ENCODE measurements around the gene CXCL1. TPM values are rescaled to one million over a fixed set of nuclear protein-coding genes. Genes with fewer than 3 reads are reported as not detected.

Gene CXCL1
- total RNA-seq, 1 donor from 2014 or later = 8.2 TPM

- DNase-seq (peak; percentile 70), ATAC-seq (peak; percentile 61)
- no peaks in the 10 kb centered on the region for H3K36me3 ChIP-seq
- TF ChIP-seq CTCF (IDR thresholded peaks at IDR 0.05) = peak; percentile 15
- H3K27me3 ChIP-seq = no peaks in the 10 kb centered on the region
- intact Hi-C loops (cut with DNase I) = no loop called here
- H3K4me1 ChIP-seq = peaks cover 10% of the 10 kb centered on the region
- no peaks in the 10 kb centered on the region for H3K9me3 ChIP-seq
- no peak within 1 kb of the TSS for H3K27ac ChIP-seq
- H3K4me3 ChIP-seq = no peak within 1 kb of the TSS
Measured at GRCh38 chr4:73853246-73853704, 15.9 kb upstream of the CXCL1 start, which contains the start of gene PF4V1. PF4V1 (plus strand) TSS chr4:73853296; CDS start chr4:73853363, 67 bp downstream.

GRCh38 chr4:73853718-73854473 is 15.3 kb upstream of the CXCL1 start:
- no peak for TF ChIP-seq CTCF (IDR thresholded peaks at IDR 0.05)
- ATAC-seq = peak; percentile 31
- no peak overlapping the region for H3K4me3 ChIP-seq

GRCh38 chr4:73855406-73855805 is 13.8 kb upstream of the CXCL1 start:
- peaks cover 16% of the 10 kb centered on the region for H3K4me1 ChIP-seq
- no peaks in the 10 kb centered on the region for H3K9me3 ChIP-seq
- H3K27ac ChIP-seq = no peak overlapping the region
- intact Hi-C loops (cut with DNase I) = no loop called here
- TF ChIP-seq CTCF (IDR thresholded peaks at IDR 0.05) = no peak
- no peaks in the 10 kb centered on the region for H3K36me3 ChIP-seq
- no peaks in the 10 kb centered on the region for H3K27me3 ChIP-seq
- ATAC-seq (peak; percentile 31), DNase-seq (no peak)
- no peak overlapping the region for H3K4me3 ChIP-seq

More at GRCh38 chr4:73853718-73854473, 15.3 kb upstream of the CXCL1 start:
- Histone ChIP-seq H3K9me3 (no peaks in the 10 kb centered on the region), H3K4me1 (peaks cover 10% of the 10 kb centered on the region), H3K36me3 (no peaks in the 10 kb centered on the region), H3K27ac (no peak overlapping the region), H3K27me3 (no peaks in the 10 kb centered on the region)
- intact Hi-C loops (cut with DNase I) = no loop called here
- no peak for DNase-seq

GRCh38 chr4:73856518-73856917 is 12.7 kb upstream of the CXCL1 start:
- no peak for TF ChIP-seq CTCF (IDR thresholded peaks at IDR 0.05)
- H3K4me3 ChIP-seq = no peak overlapping the region
- ATAC-seq = peak; percentile 24

GRCh38 chr4:73859614-73860088 is 9.5 kb upstream of the CXCL1 start:
- Histone ChIP-seq H3K4me3 (no peak overlapping the region), H3K4me1 (peaks cover 16% of the 10 kb centered on the region), H3K36me3 (no peaks in the 10 kb centered on the region), H3K27me3 (no peaks in the 10 kb centered on the region), H3K27ac (no peak overlapping the region), H3K9me3 (no peaks in the 10 kb centered on the region)
- ATAC-seq (no peak), DNase-seq (no peak)
- intact Hi-C loops (cut with DNase I) = no loop called here
- TF ChIP-seq CTCF (IDR thresholded peaks at IDR 0.05) = no peak

More at GRCh38 chr4:73856518-73856917, 12.7 kb upstream of the CXCL1 start:
- Histone ChIP-seq H3K36me3 (no peaks in the 10 kb centered on the region), H3K27ac (no peak overlapping the region), H3K9me3 (no peaks in the 10 kb centered on the region), H3K27me3 (no peaks in the 10 kb centered on the region), H3K4me1 (peaks cover 16% of the 10 kb centered on the region)
- DNase-seq = no peak
- intact Hi-C loops (cut with DNase I) = no loop called here

All from upper lobe of right lung (tissue), 1 donor.